Erythroblast (primary cell): ENCODE measurements around the gene CSE1L.
"Not testable (repeated sequence)": the region's sequence is repeated elsewhere in the genome, so short reads cannot be mapped to it uniquely, and the experiment has no call there.

Experiments
- GATA1 ChIP-seq: IDR thresholded peaks from 2 replicates; pipeline ENCODE4 v1.6.1; 2011; ENCODE audit warnings: low read depth, mild to moderate bottlenecking, control low read depth, low read length, moderate library complexity
- POLR2A ChIP-seq: IDR thresholded peaks from 2 replicates; pipeline ENCODE4 v1.6.1; 2011; ENCODE audit warnings: mild to moderate bottlenecking, low read length

GRCh38 chr20:49100292-49100691 is 54.2 kb downstream of the CSE1L start:
- TF ChIP-seq POLR2A, GATA1: not testable (repeated sequence)
